Activated CD4-positive, alpha-beta T cell treated with anti-CD3 and anti-CD28 coated beads, Interleukin-2, Interleukin-4, amounts not matched to agents 100 ng/mL and 50 ng/mL, durations not matched to agents 16 hours and 8 hours (primary cell): ENCODE measurements around the gene DLGAP1.

Source experiments
- DNase-seq: peaks from one replicate; pipeline ENCODE4 v3.0.0-alpha.2; 2020; ENCODE audit warnings: low spot score

The DLGAP1 gene

DNA sequence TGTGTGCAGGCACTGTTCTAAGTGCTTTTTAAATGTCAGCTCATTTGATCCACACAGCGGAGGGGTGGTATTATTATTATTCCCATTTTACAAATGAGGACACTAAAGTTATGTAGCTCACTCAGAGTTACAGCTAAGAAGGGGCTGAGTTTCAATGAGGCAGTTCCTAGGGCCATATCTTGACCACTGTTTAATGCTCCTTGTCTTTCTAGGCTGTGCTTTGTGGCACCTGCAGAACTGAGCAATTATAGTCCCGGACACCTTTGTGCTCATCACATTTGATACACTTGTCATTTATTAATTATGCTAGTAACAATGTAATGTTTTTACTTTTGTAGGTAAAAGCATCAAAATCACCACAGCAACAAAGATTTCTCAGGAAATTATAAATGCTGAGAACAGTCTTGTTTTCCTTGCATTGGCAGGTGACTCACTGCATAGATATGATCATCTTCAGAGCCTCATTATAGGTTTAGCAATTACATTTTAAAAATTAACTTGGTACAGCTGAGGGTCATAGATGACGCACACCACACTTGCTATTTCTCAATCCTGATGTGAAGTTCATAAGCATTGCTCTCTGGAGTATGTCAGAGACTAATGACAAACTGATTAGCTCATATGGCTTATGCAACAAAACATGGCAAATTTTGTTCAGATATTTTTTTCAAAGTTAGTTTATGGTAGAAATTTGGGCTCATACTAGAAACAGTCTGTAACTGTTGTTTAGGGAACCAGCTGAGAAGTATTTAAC, 638.3 kb downstream of the DLGAP1 start:
- DNase-seq = no peak

DNA sequence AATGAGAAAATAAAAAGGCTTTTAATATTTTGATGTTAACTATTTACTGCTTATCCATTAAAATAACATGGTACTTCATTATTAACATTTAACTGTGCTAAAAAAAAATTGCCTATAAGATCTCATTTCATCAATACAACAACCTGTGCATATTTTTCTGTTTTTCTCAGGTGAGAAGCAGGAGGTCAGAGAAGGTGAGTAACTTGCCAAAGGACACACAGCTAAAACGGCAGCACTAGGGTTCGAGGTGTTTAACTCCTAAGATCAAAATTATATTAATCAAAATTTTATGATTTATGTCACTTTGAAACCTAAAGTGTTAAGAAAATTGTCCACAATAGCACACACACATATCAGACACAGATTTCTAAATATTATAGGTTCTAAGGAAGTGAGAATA, 639.1 kb downstream of the DLGAP1 start:
- no peak for DNase-seq

- DNase-seq = no peak
Measured at GRCh38 chr18:3814816-3815215, 640.3 kb downstream of the DLGAP1 start.

GRCh38 chr18:3810296-3810695, 644.8 kb downstream of the DLGAP1 start:
- DNase-seq = no peak

DNA sequence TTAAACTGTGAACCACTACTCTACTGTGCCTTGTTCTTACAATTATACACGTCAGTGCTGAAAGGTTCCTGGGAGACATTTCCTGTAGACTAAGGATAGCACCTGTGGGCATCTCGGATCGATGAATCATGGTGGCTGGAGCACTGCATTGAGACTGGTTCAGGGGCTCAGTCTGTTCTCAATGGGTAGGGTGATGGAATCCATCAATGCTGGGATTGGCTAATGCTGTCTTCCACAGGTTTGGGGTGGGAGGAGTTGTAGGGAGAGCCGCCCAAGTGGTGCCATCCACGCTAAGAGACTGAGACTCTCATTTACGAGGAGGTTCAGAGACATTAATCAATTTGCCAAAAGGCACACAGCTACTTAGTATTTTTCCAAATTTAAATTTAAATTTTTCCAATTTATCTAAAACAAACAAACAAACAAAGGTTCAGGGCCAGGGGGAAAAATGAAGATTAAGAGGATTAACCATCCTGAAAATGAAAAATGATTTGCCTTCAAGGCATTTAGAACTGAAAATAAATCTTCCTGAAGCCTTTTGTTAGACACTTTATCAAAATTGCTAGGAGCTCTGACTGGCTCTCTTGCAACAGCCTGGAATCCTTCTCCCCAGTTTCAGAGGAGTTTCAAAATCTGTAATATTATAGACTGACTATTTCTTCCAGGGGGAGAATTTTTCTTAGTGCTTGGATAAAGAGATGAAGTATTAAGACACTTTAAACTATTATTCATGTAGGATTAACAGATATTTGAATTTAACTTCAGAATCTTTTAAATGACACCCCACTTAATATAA, 645.9 kb downstream of the DLGAP1 start:
- DNase-seq = no peak

- DNase-seq = no peak
Measured at GRCh38 chr18:3806656-3807055, 648.5 kb downstream of the DLGAP1 start.

DNA sequence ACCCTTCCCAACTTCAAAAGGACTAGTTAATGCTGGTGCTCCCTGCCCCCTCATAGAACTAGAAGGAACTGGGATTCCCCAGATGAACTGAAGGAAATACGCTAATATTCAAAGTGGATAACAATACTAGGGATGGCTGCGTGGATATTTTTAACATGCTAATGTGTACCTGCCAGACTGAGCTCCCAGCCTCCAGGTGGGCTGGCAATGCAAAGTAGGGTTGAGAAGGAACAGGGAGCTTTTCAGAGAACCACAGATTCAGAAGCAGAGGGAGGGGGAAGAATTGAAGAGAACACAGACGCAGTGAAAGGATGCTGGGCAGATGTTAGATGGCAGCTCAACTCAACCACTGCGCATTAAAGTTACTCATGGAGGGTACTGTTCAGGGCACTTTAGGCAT, 650.8 kb downstream of the DLGAP1 start:
- no peak for DNase-seq

DNA sequence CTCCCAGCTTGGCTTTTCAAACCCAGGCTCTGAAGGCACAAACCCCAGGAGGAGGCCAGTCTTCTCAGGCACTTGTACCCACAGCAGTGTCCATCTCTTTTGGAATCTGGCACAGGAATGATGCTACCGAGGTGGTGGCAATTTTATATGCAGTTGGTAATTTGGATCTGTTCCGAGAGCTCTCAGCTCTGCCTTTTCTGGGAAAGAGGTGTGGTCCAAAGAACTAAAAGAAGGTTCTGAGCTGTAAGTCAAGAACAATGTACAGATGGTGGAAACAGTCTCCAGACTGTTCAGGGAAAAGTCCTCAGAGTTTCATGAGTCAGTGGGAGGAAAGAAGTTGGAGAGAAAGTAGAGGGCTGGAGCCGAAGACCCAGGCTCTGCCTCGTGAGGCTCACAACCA, 651.8 kb downstream of the DLGAP1 start:
- DNase-seq = no peak

DNA sequence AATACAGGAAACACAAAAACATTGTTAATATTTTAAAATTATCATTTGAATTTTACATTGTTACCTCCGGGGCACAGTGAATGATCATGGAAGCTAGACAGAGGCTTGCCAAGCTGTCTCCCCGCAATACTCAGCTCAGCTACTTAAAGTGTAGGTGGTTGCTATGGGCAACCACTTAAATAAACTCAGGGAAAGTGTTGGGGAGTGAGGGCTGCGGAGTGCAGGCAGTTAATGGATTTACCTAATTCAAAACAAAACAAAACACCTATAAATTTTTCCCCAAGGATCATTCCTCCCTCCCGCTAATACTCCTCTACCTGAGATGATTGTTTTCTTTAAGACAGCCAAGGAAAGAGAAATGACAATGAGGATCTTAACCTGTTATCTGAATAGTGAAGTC, 655.6 kb downstream of the DLGAP1 start:
- no peak for DNase-seq

DNA sequence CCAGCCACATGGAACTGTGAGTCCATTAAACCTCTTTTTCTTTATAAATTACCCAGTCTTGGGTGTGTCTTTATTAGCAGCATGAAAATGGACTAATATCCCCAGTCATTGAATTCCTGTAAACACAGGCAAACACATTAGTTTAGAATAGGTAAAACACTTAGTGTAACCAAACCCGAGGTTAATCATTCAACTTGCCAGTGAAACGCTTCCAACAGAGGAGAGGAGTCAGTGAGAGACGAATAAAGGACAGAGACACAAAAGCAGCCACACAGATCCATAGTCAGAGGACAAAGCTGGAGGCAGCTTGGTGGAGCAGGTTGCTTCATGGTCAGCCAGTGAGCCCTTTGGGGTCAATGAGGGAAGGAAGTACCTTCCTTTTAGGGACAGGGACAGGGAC, 657.1 kb downstream of the DLGAP1 start:
- no peak for DNase-seq

GRCh38 chr18:3796434-3796833, 658.7 kb downstream of the DLGAP1 start:
- no peak for DNase-seq

DNA sequence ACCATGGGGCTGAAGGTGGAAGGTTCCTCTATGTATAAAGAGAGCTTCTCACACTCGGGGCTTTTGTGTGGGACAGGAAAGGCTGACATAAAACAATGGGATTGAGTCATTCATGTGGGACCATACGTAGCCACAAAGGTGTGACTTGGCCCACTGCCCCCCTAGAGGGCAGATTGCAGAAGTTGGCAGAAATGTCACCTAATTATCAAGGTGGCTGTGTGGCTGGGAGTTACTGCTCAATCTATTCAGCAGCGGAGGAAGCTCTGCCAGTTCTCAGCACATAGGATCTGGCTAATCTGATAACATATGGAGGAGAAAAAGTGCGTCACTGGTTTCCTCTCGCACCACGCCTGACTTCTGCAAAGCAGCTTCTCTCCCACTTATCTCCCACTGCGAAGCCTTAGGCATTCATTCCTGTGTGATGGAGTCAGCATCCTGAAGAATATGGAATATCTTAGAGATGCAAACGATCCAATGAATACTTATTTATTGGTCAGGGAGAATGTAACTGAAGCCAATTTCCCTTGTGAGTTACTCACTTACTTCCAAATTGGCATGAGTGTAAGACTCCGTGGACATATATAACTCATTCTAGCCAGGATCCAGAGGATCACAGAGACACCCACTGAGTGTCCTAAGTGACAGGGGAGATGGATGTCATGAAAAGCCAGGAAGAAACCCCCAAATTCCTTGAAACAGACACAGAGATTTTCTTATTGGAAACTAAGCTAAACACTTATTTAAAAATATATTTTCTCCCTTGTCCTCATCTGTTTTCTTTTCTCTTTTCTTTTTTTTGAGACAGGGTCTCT, 660.4 kb downstream of the DLGAP1 start:
- DNase-seq = no peak

GRCh38 chr18:3793545-3793944, 661.6 kb downstream of the DLGAP1 start:
- no peak for DNase-seq

DNA sequence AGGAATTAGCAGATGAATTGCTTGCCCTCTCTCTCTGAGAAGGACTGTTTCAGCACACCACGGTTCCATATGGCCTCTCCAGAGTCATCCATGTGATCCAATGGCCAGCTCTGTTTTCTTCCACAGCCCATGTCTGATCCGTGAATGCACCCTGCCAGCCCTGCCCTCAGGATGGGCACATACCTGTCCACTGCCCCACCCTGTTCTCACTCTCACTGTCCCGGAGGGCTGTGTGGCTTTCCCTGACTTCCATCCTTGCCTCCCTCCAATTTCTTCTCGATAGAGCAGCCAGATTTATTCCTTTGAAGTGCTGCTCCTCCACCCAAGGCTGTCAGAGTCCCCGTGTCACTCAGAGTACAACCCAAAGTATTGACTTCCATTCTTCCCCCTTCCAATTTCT, 662.0 kb downstream of the DLGAP1 start:
- DNase-seq = no peak

- DNase-seq = no peak
Measured at GRCh38 chr18:3792711-3793110, 662.4 kb downstream of the DLGAP1 start.

DNA sequence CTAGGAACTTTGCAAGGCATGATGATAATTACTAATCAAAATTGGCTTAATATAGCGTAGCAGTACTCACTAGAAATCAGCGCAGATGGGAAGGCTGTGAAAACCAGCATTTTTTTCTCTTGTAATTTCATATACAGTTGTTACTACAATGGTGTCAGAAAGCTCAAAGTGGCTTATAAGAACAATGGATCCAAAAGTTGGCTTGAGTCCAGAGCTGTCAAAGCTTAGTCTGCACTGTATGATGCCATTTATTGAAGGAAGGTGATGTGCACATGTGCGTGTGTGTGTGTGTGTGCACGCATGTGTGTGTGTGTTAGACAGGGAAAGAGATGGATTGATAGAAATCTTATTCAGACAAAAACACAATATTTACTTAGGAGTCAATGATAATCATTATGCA, 663.9 kb downstream of the DLGAP1 start:
- no peak for DNase-seq

DNA sequence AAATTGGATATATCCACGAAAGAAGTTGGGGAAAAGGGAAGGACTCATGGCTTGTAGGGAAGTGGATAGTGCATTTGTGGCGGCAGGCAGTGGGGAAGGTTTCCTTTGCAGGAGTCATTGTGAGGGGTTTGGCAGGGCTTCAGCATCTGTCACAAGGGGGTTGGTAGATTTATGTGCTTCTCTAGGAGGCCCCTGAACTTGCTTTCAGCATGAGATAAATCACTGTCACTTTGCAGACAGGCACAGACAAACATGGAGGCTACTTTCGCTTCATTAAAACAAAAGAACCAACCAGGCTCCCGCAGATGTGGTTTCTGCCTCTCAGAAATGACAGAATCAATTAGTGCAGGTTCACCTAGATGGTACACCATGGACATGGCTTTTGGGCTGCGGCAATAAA, 664.4 kb downstream of the DLGAP1 start:
- DNase-seq = no peak

GRCh38 chr18:3789525-3789924, 665.6 kb downstream of the DLGAP1 start:
- DNase-seq = no peak

DNA sequence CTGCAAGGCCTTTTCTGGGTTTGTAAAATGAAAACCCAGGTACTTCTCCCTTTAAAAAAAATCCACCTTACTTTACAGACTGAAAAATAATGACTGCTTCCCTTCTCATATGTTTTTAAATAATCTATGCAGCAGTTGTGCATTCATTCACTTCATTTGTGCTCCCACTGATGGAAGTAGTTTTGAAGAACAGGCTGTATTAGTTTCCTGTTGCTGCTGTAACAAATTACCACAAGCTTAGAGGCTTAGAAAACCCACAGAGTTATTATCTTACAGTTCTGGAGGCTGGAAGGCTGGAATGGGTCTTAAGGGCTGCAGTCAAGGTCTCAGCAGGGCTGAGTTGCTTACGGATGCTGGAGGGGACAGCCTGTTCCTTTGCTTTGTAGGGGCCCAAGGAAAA, 670.2 kb downstream of the DLGAP1 start:
- no peak for DNase-seq

GRCh38 chr18:3782901-3783300, 672.2 kb downstream of the DLGAP1 start:
- DNase-seq = no peak

DNA sequence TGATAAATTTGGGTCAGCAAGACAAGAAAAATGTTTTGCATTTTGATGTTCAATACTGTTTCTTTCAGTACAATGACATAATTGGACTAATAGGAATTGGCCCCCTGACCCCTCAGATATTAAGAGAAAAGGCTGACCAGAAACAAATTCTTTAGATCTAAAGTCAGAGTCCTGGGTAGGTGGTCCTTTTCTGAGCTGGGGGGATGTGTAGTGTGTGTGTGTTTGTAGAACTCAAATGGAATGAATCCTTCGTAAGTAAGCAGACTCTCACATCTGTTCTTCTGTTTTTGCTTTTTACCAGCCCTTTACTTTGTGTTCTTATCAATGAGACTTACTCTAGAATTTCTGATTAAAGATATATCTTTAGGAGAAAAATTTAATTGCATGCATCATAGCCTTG, 677.4 kb downstream of the DLGAP1 start:
- no peak for DNase-seq

GRCh38 chr18:3777122-3777521, 678.0 kb downstream of the DLGAP1 start:
- no peak for DNase-seq

DNA sequence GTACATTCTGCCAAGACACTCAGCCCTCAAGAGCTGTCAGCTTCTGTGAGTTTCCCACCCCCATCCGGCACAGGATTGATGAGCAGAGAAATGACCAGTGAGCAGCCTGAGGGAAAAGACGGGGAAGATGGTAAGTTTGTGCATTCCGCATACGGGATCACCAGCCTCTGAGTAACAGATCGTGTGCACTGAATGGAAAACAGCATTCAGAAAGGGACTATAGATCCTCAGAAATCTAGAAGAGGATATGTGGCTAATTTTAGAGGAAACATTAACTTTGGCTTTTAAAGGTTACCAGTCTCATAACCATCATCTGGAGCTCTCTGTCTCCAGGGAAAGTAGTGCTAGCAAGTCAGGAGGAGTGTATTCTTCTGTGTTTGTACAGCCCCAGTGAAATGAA, 679.1 kb downstream of the DLGAP1 start:
- no peak for DNase-seq
